ENCODE data around the gene ASB5.
"Not testable (repeated sequence)": the region's sequence is repeated elsewhere in the genome, so short reads cannot be mapped to it uniquely, and the experiment has no call there.

- TF ChIP-seq POLR2A, POLR2AphosphoS5, CTCF (IDR thresholded peaks at IDR 0.05): not testable (repeated sequence)
Measured at GRCh38 chr4:176212351-176212750, 56.7 kb downstream of the ASB5 start.

Measured in prostate gland (tissue), 2 donors.